Neutrophil (primary cell): ENCODE measurements around the gene COL13A1.

Source experiments
- H3K27ac ChIP-seq: fragments of 200-600 bp; sonication (generic); 2 replicates; pipeline ENCODE4 v1.5.1; 2016; ENCODE audit warnings: mild to moderate bottlenecking, moderate library complexity
- H3K27me3 ChIP-seq: fragments of 200-600 bp; sonication (generic); 2 replicates; pipeline ENCODE4 v1.6.0; 2016; ENCODE audit warnings: mild to moderate bottlenecking
- H3K36me3 ChIP-seq: fragments of 200-600 bp; sonication (generic); 2 replicates; pipeline ENCODE4 v1.5.1; 2017
- H3K4me1 ChIP-seq, 2 experiments: fragments of 200-600 bp in 1 of 2; sonication (generic) in 1 of 2; 1 replicate in 1 of 2; 2 replicates in 1 of 2; pipeline versions ENCODE4 v1.5.1 to v1.6.1; 2013 to 2016; ENCODE audit warnings: low read depth in 1 of 2, low read length in 1 of 2, mild to moderate bottlenecking in 1 of 2, moderate library complexity in 1 of 2; ENCODE audit not compliant: control insufficient read depth in 1 of 2, insufficient read depth in 1 of 2
- H3K4me3 ChIP-seq, 2 experiments: fragments of 200-600 bp in 1 of 2; sonication (generic) in 1 of 2; 1 replicate in 1 of 2; 2 replicates in 1 of 2; pipeline ENCODE4 v1.5.1; 2013 to 2016; ENCODE audit warnings: low read depth in 1 of 2, low read length in 1 of 2, mild to moderate bottlenecking in 1 of 2, moderate library complexity in 1 of 2
- H3K9me3 ChIP-seq: fragments of 200-600 bp; sonication (generic); 2 replicates; pipeline ENCODE4 v1.5.1; 2016
- TF ChIP-seq, protein P1 (sequence below): fragments of 200-600 bp; sonication (generic); IDR thresholded peaks from 2 replicates; pipeline ENCODE4 v1.5.1; 2016; ENCODE audit warnings: antibody characterized with exemption

The COL13A1 gene

GRCh38 chr10:69780077-69780476 is 21.6 kb upstream of the COL13A1 start:
- H3K36me3 ChIP-seq, result no peaks in the 10 kb centered on the region
- peaks cover 48% of the 10 kb centered on the region for H3K27me3 ChIP-seq
- H3K4me3 ChIP-seq, result no peak overlapping the region
- no peak overlapping the region for H3K27ac ChIP-seq
- no peaks in the 10 kb centered on the region for H3K4me1 ChIP-seq
- TF ChIP-seq, protein P1, sequence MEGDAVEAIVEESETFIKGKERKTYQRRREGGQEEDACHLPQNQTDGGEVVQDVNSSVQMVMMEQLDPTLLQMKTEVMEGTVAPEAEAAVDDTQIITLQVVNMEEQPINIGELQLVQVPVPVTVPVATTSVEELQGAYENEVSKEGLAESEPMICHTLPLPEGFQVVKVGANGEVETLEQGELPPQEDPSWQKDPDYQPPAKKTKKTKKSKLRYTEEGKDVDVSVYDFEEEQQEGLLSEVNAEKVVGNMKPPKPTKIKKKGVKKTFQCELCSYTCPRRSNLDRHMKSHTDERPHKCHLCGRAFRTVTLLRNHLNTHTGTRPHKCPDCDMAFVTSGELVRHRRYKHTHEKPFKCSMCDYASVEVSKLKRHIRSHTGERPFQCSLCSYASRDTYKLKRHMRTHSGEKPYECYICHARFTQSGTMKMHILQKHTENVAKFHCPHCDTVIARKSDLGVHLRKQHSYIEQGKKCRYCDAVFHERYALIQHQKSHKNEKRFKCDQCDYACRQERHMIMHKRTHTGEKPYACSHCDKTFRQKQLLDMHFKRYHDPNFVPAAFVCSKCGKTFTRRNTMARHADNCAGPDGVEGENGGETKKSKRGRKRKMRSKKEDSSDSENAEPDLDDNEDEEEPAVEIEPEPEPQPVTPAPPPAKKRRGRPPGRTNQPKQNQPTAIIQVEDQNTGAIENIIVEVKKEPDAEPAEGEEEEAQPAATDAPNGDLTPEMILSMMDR, result no peak
- H3K9me3 ChIP-seq, result no peaks in the 10 kb centered on the region

DNA sequence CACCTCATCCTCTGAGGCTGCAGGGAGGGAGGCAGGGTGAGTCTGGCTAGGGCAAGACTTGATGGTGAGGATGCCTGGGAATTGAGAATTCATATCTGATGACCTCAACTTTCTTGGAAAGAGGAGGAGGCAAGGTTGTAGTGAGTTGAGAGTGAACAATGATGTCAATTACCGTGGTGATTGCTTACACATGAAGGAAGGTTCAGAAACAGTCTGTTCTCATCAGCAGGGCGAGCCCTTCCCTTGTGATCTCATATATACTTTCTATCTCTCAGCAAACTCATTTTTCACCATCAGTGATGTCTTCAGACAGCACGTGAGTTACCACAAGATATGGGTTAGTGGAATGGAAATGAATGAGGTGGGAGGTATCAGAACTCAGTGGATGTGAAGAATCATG is 20.1 kb upstream of the COL13A1 start:
- no peak overlapping the region for H3K4me3 ChIP-seq
- no peaks in the 10 kb centered on the region for H3K36me3 ChIP-seq
- H3K4me1 ChIP-seq, result no peaks in the 10 kb centered on the region
- TF ChIP-seq, protein P1, result no peak
- H3K9me3 ChIP-seq, result no peaks in the 10 kb centered on the region
- no peak overlapping the region for H3K27ac ChIP-seq
- H3K27me3 ChIP-seq, result peaks cover 59% of the 10 kb centered on the region

- Histone ChIP-seq H3K4me1 (no peaks in the 10 kb centered on the region), H3K4me3 (no peak overlapping the region), H3K36me3 (no peaks in the 10 kb centered on the region), H3K27ac (no peak overlapping the region), H3K27me3 (peaks cover 65% of the 10 kb centered on the region), H3K9me3 (no peaks in the 10 kb centered on the region)
- TF ChIP-seq, protein P1, result no peak
Observed at GRCh38 chr10:69783515-69783914, 18.2 kb upstream of the COL13A1 start.

DNA sequence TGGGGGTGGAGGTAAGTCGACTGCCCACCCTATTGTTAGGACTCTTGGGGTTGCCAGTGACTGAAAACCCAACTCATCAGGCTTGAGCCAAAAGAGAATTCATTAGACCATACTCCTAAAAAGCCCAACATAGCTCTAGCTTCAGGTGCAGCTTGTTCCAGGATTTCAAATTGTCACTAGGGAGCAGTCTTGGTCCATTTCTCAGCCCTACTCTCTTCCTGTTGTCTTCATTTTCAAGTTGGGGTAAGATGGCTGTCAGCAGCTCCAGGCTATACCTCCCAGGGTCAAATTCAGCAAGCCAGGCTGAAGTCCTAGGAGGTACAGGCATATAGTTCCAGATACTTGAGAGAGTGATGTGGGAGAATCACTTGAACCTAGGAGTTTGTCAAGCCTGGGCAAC is 14.9 kb upstream of the COL13A1 start:
- TF ChIP-seq, protein P1, result no peak
- Histone ChIP-seq H3K9me3 (no peaks in the 10 kb centered on the region), H3K4me3 (no peak overlapping the region), H3K27me3 (peaks cover 51% of the 10 kb centered on the region), H3K36me3 (no peaks in the 10 kb centered on the region), H3K4me1 (no peaks in the 10 kb centered on the region), H3K27ac (no peak overlapping the region)

GRCh38 chr10:69787681-69788080 is 14.0 kb upstream of the COL13A1 start:
- no peaks in the 10 kb centered on the region for H3K4me1 ChIP-seq
- H3K9me3 ChIP-seq, result no peaks in the 10 kb centered on the region
- peaks cover 46% of the 10 kb centered on the region for H3K27me3 ChIP-seq
- H3K27ac ChIP-seq, result no peak overlapping the region
- H3K4me3 ChIP-seq, result no peak overlapping the region
- TF ChIP-seq, protein P1, result no peak
- H3K36me3 ChIP-seq, result no peaks in the 10 kb centered on the region

DNA sequence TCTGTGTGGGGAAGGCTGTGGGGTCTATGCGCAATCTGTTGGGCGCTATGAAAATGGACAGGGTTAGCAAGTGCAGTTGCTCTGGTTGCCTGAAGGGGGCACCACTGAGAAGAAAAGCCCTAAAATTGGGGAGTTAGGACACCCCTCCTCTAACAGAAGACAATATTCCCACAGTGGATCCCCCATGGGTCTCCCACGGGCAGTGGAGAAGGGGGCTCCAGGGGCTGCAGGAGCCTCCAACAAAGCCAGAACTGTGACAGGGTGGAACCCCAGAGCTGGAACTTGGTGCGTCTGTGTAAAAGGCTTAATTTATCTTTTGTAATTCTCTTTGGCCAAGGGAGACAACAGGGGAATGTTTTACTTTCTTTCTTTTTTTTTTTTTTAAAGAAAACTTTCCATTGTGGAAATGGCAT is 12.5 kb upstream of the COL13A1 start:
- no peak overlapping the region for H3K27ac ChIP-seq
- H3K27me3 ChIP-seq, result peaks cover 46% of the 10 kb centered on the region
- no peak overlapping the region for H3K4me3 ChIP-seq
- no peaks in the 10 kb centered on the region for H3K9me3 ChIP-seq
- TF ChIP-seq, protein P1, result peak; percentile 70
- no peaks in the 10 kb centered on the region for H3K36me3 ChIP-seq
- no peaks in the 10 kb centered on the region for H3K4me1 ChIP-seq
